Endothelial cell of umbilical vein (primary cell): ENCODE measurements around the gene CLDN14. TPM values are rescaled to one million over a fixed set of nuclear protein-coding genes. Genes with fewer than 3 reads are reported as not detected.

Source experiments
- BruUV-seq: library from RNA; stranded (reverse); fragments of 400-500 nt; replicated peaks from 2 replicates; lab custom pipeline; 2021; lab: Mats Ljungman, UMichigan
- CTCF ChIA-PET: fragments of 300-600, 350-600 bp; sonication (Branson Sonifier 250); formaldehyde crosslinking; loops from one replicate; lab custom pipeline; 2021; ENCODE audit warnings: antibody characterized with exemption, inconsistent platforms; lab: Charles Lee
- POLR2A ChIA-PET: fragments of 300-600, 350-600 bp; sonication (Branson Sonifier 250); formaldehyde crosslinking; loops from one replicate; lab custom pipeline; 2021; ENCODE audit warnings: antibody characterized with exemption, inconsistent platforms; lab: Charles Lee
- DNase-seq: peaks from one replicate; pipeline ENCODE4 v3.0.0-alpha.2; 2011; ENCODE audit warnings: low read depth, low spot score
- FAIRE-seq: peaks from 2 replicates; lab custom pipeline; 2011; peaks lifted over from hg19 to GRCh38; lab: Jason Lieb, UNC
- H2AFZ ChIP-seq: 2 replicates; pipeline ENCODE4 v1.6.0; 2012; ENCODE audit warnings: low read depth, low read length, control low read depth, inconsistent platforms
- H3K27ac ChIP-seq: 2 replicates; pipeline ENCODE4 v1.5.1; 2011; ENCODE audit warnings: low read depth, mild to moderate bottlenecking, control low read depth, low read length, moderate library complexity; ENCODE audit not compliant: insufficient read depth
- H3K27me3 ChIP-seq, 2 experiments: 2 replicates each; pipeline versions ENCODE4 v1.6.0 to v1.6.1; 2011; ENCODE audit warnings: low read length in 2 of 2, mixed read lengths in 1 of 2; ENCODE audit not compliant: control insufficient read depth in 2 of 2, insufficient read depth in 2 of 2
- H3K36me3 ChIP-seq, 2 experiments: 2 replicates in 1 of 2; 3 replicates in 1 of 2; pipeline ENCODE4 v1.5.1; 2011; ENCODE audit warnings: low read length in 2 of 2, mild to moderate bottlenecking in 1 of 2, moderate library complexity in 1 of 2; ENCODE audit not compliant: control insufficient read depth in 2 of 2, insufficient read depth in 2 of 2; ENCODE audit errors: extremely low read depth in 1 of 2
- H3K4me1 ChIP-seq: 3 replicates; pipeline ENCODE4 v1.5.1; 2011; ENCODE audit warnings: mild to moderate bottlenecking, low read length; ENCODE audit not compliant: control insufficient read depth, insufficient read depth; ENCODE audit errors: extremely low read depth
- H3K4me2 ChIP-seq: 2 replicates; pipeline ENCODE4 v1.6.1; 2011; ENCODE audit warnings: low read length, control low read depth, mixed read lengths; ENCODE audit not compliant: insufficient read depth
- H3K4me3 ChIP-seq, 3 experiments: fragments of 200-600 bp in 1 of 3; sonication (generic), shearing (Covaris generic) in 1 of 3; replicated peaks in 1 of 3; 2 replicates each; pipeline ENCODE4 v1.5.1; 2011 to 2016; ENCODE audit warnings: control low read depth in 3 of 3, low read length in 3 of 3, mild to moderate bottlenecking in 2 of 3, inconsistent platforms in 1 of 3, low read depth in 1 of 3, moderate library complexity in 1 of 3; ENCODE audit not compliant: insufficient read depth in 1 of 3
- H3K79me2 ChIP-seq: 2 replicates; pipeline ENCODE4 v1.6.0; 2012; ENCODE audit warnings: low read length, inconsistent platforms; ENCODE audit not compliant: control insufficient read depth, insufficient read depth
- H3K9ac ChIP-seq: replicated peaks from 2 replicates; pipeline ENCODE3; 2011; ENCODE audit warnings: low read length, control low read depth; ENCODE audit not compliant: insufficient read depth; ENCODE audit errors: extremely low read depth
- H3K9me1 ChIP-seq: replicated peaks from 3 replicates; pipeline ENCODE4 v1.6.0; 2011; ENCODE audit warnings: mild to moderate bottlenecking, low read length; ENCODE audit not compliant: control insufficient read depth, insufficient read depth; ENCODE audit errors: extremely low read depth
- H3K9me3 ChIP-seq: replicated peaks from 2 replicates; pipeline ENCODE4 v1.5.1; 2012; ENCODE audit warnings: low read length, inconsistent platforms; ENCODE audit not compliant: control insufficient read depth, insufficient read depth
- H4K20me1 ChIP-seq: replicated peaks from 2 replicates; pipeline ENCODE3; 2011; ENCODE audit warnings: mild to moderate bottlenecking, low read length; ENCODE audit not compliant: control insufficient read depth, insufficient read depth; ENCODE audit errors: extremely low read depth
- EZH2 ChIP-seq: IDR thresholded peaks from 2 replicates; pipeline ENCODE4 v1.6.1; 2012; ENCODE audit warnings: borderline replicate concordance, low read depth, mild to moderate bottlenecking, moderate library complexity, low read length, inconsistent platforms; ENCODE audit not compliant: severe bottlenecking
- MAX ChIP-seq: IDR thresholded peaks from 2 replicates; pipeline ENCODE4 v1.6.1; 2011; ENCODE audit not compliant: insufficient read depth, insufficient read length
- MYC ChIP-seq: IDR thresholded peaks from one replicate; pipeline ENCODE4 v1.6.1; 2011; ENCODE audit warnings: mild to moderate bottlenecking, low read depth, low read length
- POLR2A ChIP-seq: IDR thresholded peaks from 2 replicates; pipeline ENCODE4 v1.6.1; 2012; ENCODE audit warnings: low read depth, mild to moderate bottlenecking, control low read depth, low read length
- POLR2AphosphoS5 ChIP-seq: IDR thresholded peaks from 2 replicates; pipeline ENCODE4 v1.6.1; 2012; ENCODE audit warnings: low read depth, mild to moderate bottlenecking, control low read depth, low read length, moderate library complexity; ENCODE audit not compliant: insufficient read depth
- dilution Hi-C: fragments of 300-500 bp; cut with MboI; formaldehyde crosslinking; loops from one replicate; pipeline ENCODE4 v1.15.0; 2019; ENCODE audit warnings: low sequenced_read_pairs; ENCODE audit not compliant: extremely low pct_ligation_motif_present
- intact Hi-C: fragments of 100-400 bp; cut with micrococcal nuclease; formaldehyde crosslinking; loops from one replicate; pipeline ENCODE4 v1.10.0; 2022
- polyA plus RNA-seq, 4 experiments: library from polyadenylated mRNA; depleted of rRNA in 3 of 4; stranded (reverse) in 3 of 4; unstranded in 1 of 4; fragments of >200 nt; gene quantifications; 2 replicates each; pipeline versions ENCODE4 v1.2.1 to v1.2.3, GENCODE V29; 2011 to 2012; ENCODE audit warnings: missing spikeins in 1 of 4
- total RNA-seq: library from RNA; stranded (reverse); gene quantifications from 2 replicates; pipeline ENCODE4 v1.2.3, GENCODE V29; 2021

The CLDN14 gene
- total and polyA plus RNA-seq, 2 donors (not counting 3 experiments of a cell fraction or from before 2014, with no cell fraction given) = 1.0 to 2.5 TPM

DNA sequence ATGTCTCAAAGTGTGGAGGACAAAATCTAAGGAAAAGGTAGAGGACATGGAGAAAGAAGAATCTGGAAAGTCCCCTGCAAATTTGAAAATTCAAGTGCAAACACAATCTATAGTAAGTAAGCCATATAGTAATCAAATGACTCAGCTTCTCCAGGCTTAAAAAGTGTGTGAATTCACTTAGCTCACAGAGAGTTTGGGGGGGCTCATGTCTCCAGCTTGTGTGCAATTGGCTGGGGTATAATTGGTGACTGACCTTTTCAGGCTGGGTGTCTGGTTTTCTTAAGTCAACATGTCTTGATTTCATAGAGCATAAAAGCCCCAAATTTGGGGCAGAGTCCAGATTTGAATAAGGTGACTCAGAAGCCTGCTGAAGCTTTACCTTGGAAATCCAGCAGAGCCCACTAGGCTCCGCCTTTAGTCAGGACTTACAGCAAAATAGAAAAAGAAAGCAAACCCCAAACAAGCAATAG, 8.6 kb downstream of the CLDN14 start:
- POLR2A ChIA-PET = no interaction called here
- no peaks in the 10 kb centered on the region for H3K36me3 ChIP-seq
- H3K4me3 ChIP-seq = no peak overlapping the region
- H3K9ac ChIP-seq = no peak overlapping the region
- DNase-seq = no peak
- H3K9me3 ChIP-seq = no peaks in the 10 kb centered on the region
- H4K20me1 ChIP-seq = no peaks in the 10 kb centered on the region
- H3K27me3 ChIP-seq = no peaks in the 10 kb centered on the region
- peak; percentile 48 for FAIRE-seq
- dilution Hi-C loops (no loop called here), intact Hi-C loops (no loop called here)
- BruUV-seq = no TSS peak
- no peak for TF ChIP-seq MYC
- no peak for TF ChIP-seq MAX
- no peak overlapping the region for H3K4me2 ChIP-seq
- no peak overlapping the region for H3K27ac ChIP-seq
- peaks cover 2% of the 10 kb centered on the region for H3K4me1 ChIP-seq
- peaks cover 13% of the 10 kb centered on the region for H3K79me2 ChIP-seq
- CTCF ChIA-PET = no interaction called here
- H3K9me1 ChIP-seq = no peaks in the 10 kb centered on the region
- H2AFZ ChIP-seq = no peak overlapping the region

DNA sequence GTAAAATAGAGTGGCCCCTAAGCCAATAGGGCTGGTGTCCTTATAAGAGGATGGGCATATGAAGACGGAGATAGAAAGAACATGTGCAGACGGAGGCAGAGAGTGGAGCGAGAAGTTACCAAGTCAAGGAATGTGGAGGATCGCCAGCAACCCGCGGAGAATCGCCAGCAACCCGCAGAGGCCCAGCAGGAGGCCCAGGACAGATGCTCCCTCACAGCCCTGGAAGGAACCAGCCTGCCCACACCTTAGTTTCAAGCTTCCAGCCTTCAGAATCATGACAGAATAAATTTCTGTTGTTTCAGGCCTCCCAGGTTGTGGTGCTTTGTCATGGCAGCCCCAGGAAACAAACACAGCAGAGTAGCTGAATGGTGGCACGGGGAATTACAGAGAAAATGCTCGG, 9.6 kb downstream of the CLDN14 start:
- no peaks in the 10 kb centered on the region for H3K9me1 ChIP-seq
- TF ChIP-seq MAX (no peak), MYC (no peak), EZH2 (no peak), POLR2AphosphoS5 (no peak), POLR2A (no peak)
- H3K27ac ChIP-seq = no peak overlapping the region
- ChIA-PET POLR2A (no interaction called here), CTCF (no interaction called here)
- H3K79me2 ChIP-seq = peaks cover 15% of the 10 kb centered on the region
- no peaks in the 10 kb centered on the region for H4K20me1 ChIP-seq
- H2AFZ ChIP-seq = no peak overlapping the region
- no peak overlapping the region for H3K9ac ChIP-seq
- FAIRE-seq = no peak
- H3K9me3 ChIP-seq = no peaks in the 10 kb centered on the region
- no TSS peak for BruUV-seq
- intact Hi-C loops = no loop called here
- dilution Hi-C loops = no loop called here
- peaks cover 11% of the 10 kb centered on the region for H3K4me1 ChIP-seq
- no peak for DNase-seq
- no peak overlapping the region for H3K4me3 ChIP-seq
- no peaks in the 10 kb centered on the region for H3K27me3 ChIP-seq
- no peak overlapping the region for H3K4me2 ChIP-seq
- no peaks in the 10 kb centered on the region for H3K36me3 ChIP-seq
